OCI-LY7 (cell line): ENCODE results near the gene NLRP9. TPM values are rescaled to one million over a fixed set of nuclear protein-coding genes. Genes with fewer than 3 reads are reported as not detected.

ENCODE experiments used
- BruUV-seq: library from RNA; stranded (reverse); fragments of 400-500 nt; replicated peaks from 2 replicates; lab custom pipeline; 2021; lab: Mats Ljungman, UMichigan
- CTCF ChIA-PET: fragments of 300-600 bp; sonication (Branson Sonifier 250); formaldehyde crosslinking; loops from one replicate; lab custom pipeline; 2022; ENCODE audit warnings: antibody characterized with exemption; ENCODE audit not compliant: unreplicated experiment; lab: Charles Lee
- POLR2A ChIA-PET: fragments of 300-600 bp; sonication (Branson Sonifier 250); formaldehyde crosslinking; loops from one replicate; lab custom pipeline; 2022; ENCODE audit warnings: antibody characterized with exemption; lab: Charles Lee
- DNase-seq: peaks from one replicate; pipeline ENCODE4 v3.0.0-alpha.2; 2015; ENCODE audit warnings: low spot score
- H2AFZ ChIP-seq: fragments of 200-600 bp; sonication (generic), shearing (Covaris generic); 2 replicates; pipeline ENCODE4 v1.6.1; 2014; ENCODE audit warnings: mild to moderate bottlenecking, antibody characterized with exemption, low read length, moderate library complexity
- H3K27ac ChIP-seq: fragments of 200-600 bp; sonication (generic); 2 replicates; pipeline ENCODE4 v1.5.1; 2014; ENCODE audit warnings: mixed run types, low read depth, mild to moderate bottlenecking, moderate library complexity, low read length, inconsistent platforms; ENCODE audit not compliant: poor library complexity, severe bottlenecking
- H3K36me3 ChIP-seq: fragments of 200-600 bp; sonication (generic); 2 replicates; pipeline ENCODE4 v1.6.1; 2014; ENCODE audit warnings: mild to moderate bottlenecking, antibody characterized with exemption, low read length, moderate library complexity, mixed read lengths; ENCODE audit not compliant: insufficient read depth
- H3K4me1 ChIP-seq: fragments of 200-600 bp; sonication (generic); 2 replicates; pipeline ENCODE4 v1.5.1; 2014; ENCODE audit warnings: mild to moderate bottlenecking, low read length; ENCODE audit not compliant: insufficient read depth, poor library complexity, severe bottlenecking
- H3K4me2 ChIP-seq: fragments of 200-600 bp; sonication (generic); 2 replicates; pipeline ENCODE4 v1.6.1; 2014; ENCODE audit warnings: mild to moderate bottlenecking, low read length
- H3K4me3 ChIP-seq: fragments of 200-600 bp; sonication (generic); 2 replicates; pipeline ENCODE4 v1.5.1; 2014; ENCODE audit warnings: mild to moderate bottlenecking, low read depth, low read length; ENCODE audit not compliant: poor library complexity, severe bottlenecking
- H3K79me2 ChIP-seq: fragments of 200-600 bp; sonication (generic); 2 replicates; pipeline ENCODE4 v1.6.1; 2016; ENCODE audit warnings: low read depth, mild to moderate bottlenecking, low read length, moderate library complexity, mixed read lengths; ENCODE audit not compliant: insufficient read depth
- H3K9me2 ChIP-seq: fragments of 200-600 bp; sonication (generic); 2 replicates; pipeline ENCODE4 v1.6.1; 2016; ENCODE audit warnings: mild to moderate bottlenecking, low read length, mixed read lengths; ENCODE audit not compliant: insufficient read depth
- H3K9me3 ChIP-seq: fragments of 200-600 bp; sonication (generic); 2 replicates; pipeline ENCODE4 v1.6.1; 2014; ENCODE audit warnings: mild to moderate bottlenecking, mixed run types, low read length, mixed read lengths
- H4K20me1 ChIP-seq: fragments of 200-600 bp; sonication (generic); 2 replicates; pipeline ENCODE4 v1.6.1; 2014; ENCODE audit warnings: mild to moderate bottlenecking, antibody characterized with exemption, low read length, moderate library complexity, mixed read lengths; ENCODE audit not compliant: insufficient read depth
- CTCF ChIP-seq: fragments of 200-600 bp; sonication (generic); conservative IDR thresholded peaks from 2 replicates; pipeline ENCODE4 v1.5.1; 2014; ENCODE audit warnings: mild to moderate bottlenecking, antibody characterized with exemption, low read length, moderate library complexity, mixed read lengths
- EZH2phosphoT487 ChIP-seq: fragments of 200-600 bp; sonication (generic); IDR thresholded peaks from 2 replicates; pipeline ENCODE4 v1.6.1; 2018; ENCODE audit warnings: low read depth, borderline replicate concordance, mild to moderate bottlenecking, mixed run types, antibody characterized with exemption, low read length, moderate library complexity, mixed read lengths
- intact Hi-C: fragments of 100-400 bp; cut with micrococcal nuclease; formaldehyde crosslinking; loops from one replicate; pipeline ENCODE4 v1.10.0; 2022; ENCODE audit not compliant: unreplicated experiment
- total RNA-seq, 2 experiments: library from RNA; depleted of rRNA in 1 of 2; stranded (reverse); fragments of >200 nt in 1 of 2; shearing (Covaris generic) in 1 of 2; gene quantifications; 2 replicates each; pipeline ENCODE4 v1.2.3, GENCODE V29; 2014 to 2022

NLRP9 gene
- total RNA-seq, 2 experiments from 2014 or later = not detected

DNA sequence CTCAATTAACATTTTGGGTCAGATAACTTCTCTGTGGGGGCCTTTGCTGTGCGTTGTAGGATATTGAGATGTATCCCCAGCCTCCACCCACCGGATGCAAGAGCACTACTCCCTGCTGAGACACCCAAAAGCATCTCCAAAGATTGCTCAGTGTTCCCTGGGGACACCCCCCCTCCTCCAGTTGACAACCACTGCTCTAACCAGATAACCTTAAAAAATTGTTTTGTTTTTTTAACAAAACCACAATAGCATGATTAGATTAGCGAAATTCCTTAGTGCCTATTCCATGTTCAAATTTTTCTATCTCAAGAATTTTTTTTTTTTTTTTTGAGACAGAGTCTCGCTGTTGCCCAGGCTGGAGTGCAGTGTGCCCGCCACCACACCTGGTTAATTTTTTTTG is 65.8 kb downstream of the NLRP9 start:
- TF ChIP-seq EZH2phosphoT487 = no peak
- TF ChIP-seq CTCF = no peak
- Histone ChIP-seq H4K20me1 (no peaks in the 10 kb centered on the region; the same call in none of the 2 replicates), H3K4me1 (peaks cover 28% of the 10 kb centered on the region), H3K79me2 (peaks cover 50% of the 10 kb centered on the region), H3K27ac (no peak overlapping the region), H2AFZ (no peak overlapping the region), H3K9me2 (no peaks in the 10 kb centered on the region), H3K4me3 (no peak overlapping the region), H3K4me2 (no peak overlapping the region), H3K9me3 (no peaks in the 10 kb centered on the region), H3K36me3 (peaks cover 94% of the 10 kb centered on the region)
- intact Hi-C loops = no loop called here
- ChIA-PET CTCF (no interaction called here), POLR2A (no interaction called here)
- DNase-seq = no peak
- BruUV-seq = no TSS peak

- H3K4me2 ChIP-seq = no peak overlapping the region
- H3K79me2 ChIP-seq = peaks cover 41% of the 10 kb centered on the region
- no TSS peak for BruUV-seq
- H2AFZ ChIP-seq = no peak overlapping the region
- H3K36me3 ChIP-seq = peaks cover 95% of the 10 kb centered on the region
- no peak for DNase-seq
- ChIA-PET CTCF (interaction anchor here (0.6 kb wide), 1 partner anchor 186 kb away, joined by 3 read pairs; no protein-coding TSS in a partner anchor), POLR2A (no interaction called here)
- intact Hi-C loops = no loop called here
- H3K9me2 ChIP-seq = no peaks in the 10 kb centered on the region
- H4K20me1 ChIP-seq = no peaks in the 10 kb centered on the region; the same call in none of the 2 replicates
- TF ChIP-seq CTCF (no peak), EZH2phosphoT487 (no peak)
- no peak overlapping the region for H3K27ac ChIP-seq
- no peak overlapping the region for H3K4me3 ChIP-seq
- H3K4me1 ChIP-seq = peaks cover 17% of the 10 kb centered on the region
- H3K9me3 ChIP-seq = no peaks in the 10 kb centered on the region
Measured at GRCh38 chr19:55671054-55671378, 67.2 kb downstream of the NLRP9 start.

- peaks cover 36% of the 10 kb centered on the region for H3K79me2 ChIP-seq
- H3K36me3 ChIP-seq = peaks cover 95% of the 10 kb centered on the region
Measured at GRCh38 chr19:55670280-55671053, 67.7 kb downstream of the NLRP9 start.

More at GRCh38 chr19:55670280-55671053, 67.7 kb downstream of the NLRP9 start:
- POLR2A ChIA-PET = no interaction called here
- no peak overlapping the region for H3K27ac ChIP-seq
- no peak overlapping the region for H3K4me2 ChIP-seq
- H4K20me1 ChIP-seq = no peaks in the 10 kb centered on the region; the same call in 1 of the 2 replicates
- peaks cover 17% of the 10 kb centered on the region for H3K4me1 ChIP-seq
- no peaks in the 10 kb centered on the region for H3K9me3 ChIP-seq
- CTCF ChIA-PET = interaction anchor here (0.6 kb wide), 1 partner anchor 187 kb away, joined by 3 read pairs; no protein-coding TSS in a partner anchor
- intact Hi-C loops = no loop called here
- no peak overlapping the region for H2AFZ ChIP-seq
- H3K9me2 ChIP-seq = no peaks in the 10 kb centered on the region
- no TSS peak for BruUV-seq
- DNase-seq = no peak
- TF ChIP-seq CTCF (no peak), EZH2phosphoT487 (no peak)
- H3K4me3 ChIP-seq = no peak overlapping the region
